ENCODE results near the gene MCM3. TPM values are rescaled to one million over a fixed set of nuclear protein-coding genes. Genes with fewer than 3 reads are reported as not detected.

Gene MCM3
- total RNA-seq, 1 donor from 2014 or later, result 21.5 TPM

- TF ChIP-seq, protein P1, sequence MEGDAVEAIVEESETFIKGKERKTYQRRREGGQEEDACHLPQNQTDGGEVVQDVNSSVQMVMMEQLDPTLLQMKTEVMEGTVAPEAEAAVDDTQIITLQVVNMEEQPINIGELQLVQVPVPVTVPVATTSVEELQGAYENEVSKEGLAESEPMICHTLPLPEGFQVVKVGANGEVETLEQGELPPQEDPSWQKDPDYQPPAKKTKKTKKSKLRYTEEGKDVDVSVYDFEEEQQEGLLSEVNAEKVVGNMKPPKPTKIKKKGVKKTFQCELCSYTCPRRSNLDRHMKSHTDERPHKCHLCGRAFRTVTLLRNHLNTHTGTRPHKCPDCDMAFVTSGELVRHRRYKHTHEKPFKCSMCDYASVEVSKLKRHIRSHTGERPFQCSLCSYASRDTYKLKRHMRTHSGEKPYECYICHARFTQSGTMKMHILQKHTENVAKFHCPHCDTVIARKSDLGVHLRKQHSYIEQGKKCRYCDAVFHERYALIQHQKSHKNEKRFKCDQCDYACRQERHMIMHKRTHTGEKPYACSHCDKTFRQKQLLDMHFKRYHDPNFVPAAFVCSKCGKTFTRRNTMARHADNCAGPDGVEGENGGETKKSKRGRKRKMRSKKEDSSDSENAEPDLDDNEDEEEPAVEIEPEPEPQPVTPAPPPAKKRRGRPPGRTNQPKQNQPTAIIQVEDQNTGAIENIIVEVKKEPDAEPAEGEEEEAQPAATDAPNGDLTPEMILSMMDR (IDR thresholded peaks at IDR 0.05; ENCODE audit: partially characterized antibody, unreplicated experiment), result no peak
- Mint-ChIP-seq H3K9me3 (ENCODE audit: unreplicated experiment) (peaks cover 5% of the 10 kb centered on the region), H3K36me3 (ENCODE audit: unreplicated experiment) (no peaks in the 10 kb centered on the region), H3K4me3 (ENCODE audit: unreplicated experiment) (no peak overlapping the region), H3K27me3 (ENCODE audit: unreplicated experiment) (no peaks in the 10 kb centered on the region), H3K4me1 (ENCODE audit: low read depth, unreplicated experiment) (no peaks in the 10 kb centered on the region), H3K27ac (ENCODE audit: unreplicated experiment) (no peak overlapping the region)
- DNase-seq, result no peak
These were observed 29.7 kb downstream of the MCM3 start for GRCh38 chr6:52254731-52255378.

GRCh38 chr6:52253494-52253893, 31.0 kb downstream of the MCM3 start:
- Mint-ChIP-seq H3K27ac (ENCODE audit: unreplicated experiment) (no peak overlapping the region), H3K4me1 (ENCODE audit: low read depth, unreplicated experiment) (no peaks in the 10 kb centered on the region), H3K27me3 (ENCODE audit: unreplicated experiment) (no peaks in the 10 kb centered on the region), H3K36me3 (ENCODE audit: unreplicated experiment) (no peaks in the 10 kb centered on the region), H3K4me3 (ENCODE audit: unreplicated experiment) (no peak overlapping the region), H3K9me3 (ENCODE audit: unreplicated experiment) (peaks cover 5% of the 10 kb centered on the region)
- TF ChIP-seq, protein P1 (IDR thresholded peaks at IDR 0.05; ENCODE audit: partially characterized antibody, unreplicated experiment), result no peak
- no peak for DNase-seq

GRCh38 chr6:52251113-52251512, 33.4 kb downstream of the MCM3 start:
- Mint-ChIP-seq H3K36me3 (ENCODE audit: unreplicated experiment) (no peaks in the 10 kb centered on the region), H3K4me1 (ENCODE audit: low read depth, unreplicated experiment) (no peaks in the 10 kb centered on the region), H3K9me3 (ENCODE audit: unreplicated experiment) (peaks cover 5% of the 10 kb centered on the region), H3K27me3 (ENCODE audit: unreplicated experiment) (no peaks in the 10 kb centered on the region), H3K27ac (ENCODE audit: unreplicated experiment) (no peak overlapping the region), H3K4me3 (ENCODE audit: unreplicated experiment) (no peak overlapping the region)
- TF ChIP-seq, protein P1 (IDR thresholded peaks at IDR 0.05; ENCODE audit: partially characterized antibody, unreplicated experiment), result no peak
- no peak for DNase-seq

- Mint-ChIP-seq H3K27ac (ENCODE audit: unreplicated experiment) (no peak overlapping the region), H3K27me3 (ENCODE audit: unreplicated experiment) (no peaks in the 10 kb centered on the region), H3K9me3 (ENCODE audit: unreplicated experiment) (peaks cover 1% of the 10 kb centered on the region), H3K4me1 (ENCODE audit: low read depth, unreplicated experiment) (no peaks in the 10 kb centered on the region), H3K36me3 (ENCODE audit: unreplicated experiment) (no peaks in the 10 kb centered on the region), H3K4me3 (ENCODE audit: unreplicated experiment) (no peak overlapping the region)
- DNase-seq, result no peak
- TF ChIP-seq, protein P1 (IDR thresholded peaks at IDR 0.05; ENCODE audit: partially characterized antibody, unreplicated experiment), result no peak
These were observed 35.5 kb downstream of the MCM3 start for GRCh38 chr6:52249078-52249477.

DNA sequence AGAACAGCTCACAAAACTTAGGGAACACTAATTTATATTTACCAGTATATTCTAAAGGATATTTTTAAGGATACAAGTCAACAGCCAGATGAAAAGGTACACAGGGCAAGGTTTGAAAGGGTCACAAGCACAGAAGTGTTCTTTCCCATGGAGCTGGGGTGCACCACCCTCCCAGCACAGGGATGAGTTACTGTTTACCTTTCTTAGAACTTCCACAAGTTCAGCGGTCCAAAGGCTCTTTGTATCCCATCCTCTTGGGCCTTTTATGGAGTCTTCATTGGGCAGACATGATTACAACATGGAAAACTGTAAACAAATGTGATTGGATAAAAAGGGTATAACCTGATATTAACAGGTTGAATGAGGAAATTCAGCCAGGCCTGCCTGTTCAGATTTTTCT, 39.1 kb downstream of the MCM3 start:
- Mint-ChIP-seq H3K27ac (ENCODE audit: unreplicated experiment) (no peak overlapping the region), H3K4me3 (ENCODE audit: unreplicated experiment) (no peak overlapping the region)

More for the DNA sequence above, 39.1 kb downstream of the MCM3 start:
- TF ChIP-seq, protein P1 (IDR thresholded peaks at IDR 0.05; ENCODE audit: partially characterized antibody, unreplicated experiment), result no peak
- H3K27me3 Mint-ChIP-seq (ENCODE audit: unreplicated experiment), result no peaks in the 10 kb centered on the region
- no peaks in the 10 kb centered on the region for H3K4me1 Mint-ChIP-seq (ENCODE audit: low read depth, unreplicated experiment)
- no peak for DNase-seq
- H3K9me3 Mint-ChIP-seq (ENCODE audit: unreplicated experiment), result peaks cover under 1% of the 10 kb centered on the region
- no peaks in the 10 kb centered on the region for H3K36me3 Mint-ChIP-seq (ENCODE audit: unreplicated experiment)
